Activated CD8-positive, alpha-beta memory T cell treated with anti-CD3 and anti-CD28 coated beads for 1 hour (primary cell): ENCODE data around the gene CAST.
"Not testable (repeated sequence)": the region's sequence is repeated elsewhere in the genome, so short reads cannot be mapped to it uniquely, and the experiment has no call there.

ENCODE experiments used
- DNase-seq, 2 donors: peaks; one replicate each; pipeline ENCODE4 v3.0.0-alpha.2; 2020; ENCODE audit warnings: low read depth in 1 of 2; ENCODE audit errors: extremely low read depth in 1 of 2

Gene CAST

DNA sequence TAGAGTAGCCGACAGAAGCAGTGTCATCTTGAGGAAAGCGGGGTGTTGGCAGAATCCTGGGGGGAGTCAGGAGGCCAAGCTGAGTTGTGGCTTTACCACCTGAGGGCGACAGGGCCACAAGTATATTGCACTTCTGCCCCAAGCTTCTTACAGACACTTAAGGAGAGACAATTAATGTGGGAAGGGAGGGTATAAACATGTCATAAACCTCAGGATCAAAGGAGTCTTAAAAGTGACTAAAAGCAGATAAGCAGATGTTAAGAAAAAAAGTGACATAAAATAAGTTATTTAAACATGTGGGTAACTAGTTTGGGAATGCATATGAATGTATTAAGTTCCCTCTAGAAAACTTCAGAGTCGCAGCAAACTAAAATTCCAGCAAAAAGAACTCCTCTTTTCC lies 81.6 kb downstream of the CAST start:
- no peak for DNase-seq

DNA sequence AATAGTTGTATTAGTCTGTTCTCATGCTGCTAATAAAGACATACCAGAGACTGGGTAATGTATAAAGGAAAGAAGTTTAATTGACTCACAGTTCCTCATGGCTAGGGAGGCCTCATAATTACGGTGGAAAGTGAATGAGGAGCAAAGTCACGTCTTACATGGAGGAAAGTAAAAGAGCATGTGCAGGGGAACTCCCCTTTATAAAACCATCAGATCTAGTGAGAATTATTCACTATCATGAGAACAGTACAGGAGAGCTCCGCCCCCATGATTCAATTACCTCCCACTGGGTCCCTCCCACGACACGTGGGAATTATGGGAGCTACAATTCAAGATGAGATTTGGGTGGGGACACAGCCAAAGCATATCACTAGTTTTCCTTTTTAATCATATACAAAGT lies 82.0 kb downstream of the CAST start:
- not testable (repeated sequence) for DNase-seq

DNA sequence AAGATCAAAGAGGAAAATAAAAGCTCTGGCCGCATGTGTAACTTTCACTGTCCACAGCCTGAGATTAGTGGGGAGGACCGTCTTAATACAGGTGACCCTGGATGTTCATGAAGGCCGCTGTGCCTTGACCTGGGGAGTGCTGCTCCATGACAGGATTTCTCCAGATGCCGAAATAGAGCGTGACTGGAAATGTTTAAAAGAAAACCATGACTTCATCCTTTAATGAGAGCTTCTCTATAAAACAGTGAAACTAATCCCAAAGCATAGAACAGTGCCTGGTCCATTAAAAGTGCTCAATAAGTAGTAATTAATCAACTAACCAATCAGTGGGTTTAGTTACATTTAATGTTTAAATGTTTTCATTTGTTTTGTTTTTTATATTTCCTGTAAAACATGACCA lies 82.8 kb downstream of the CAST start:
- DNase-seq = no peak

DNA sequence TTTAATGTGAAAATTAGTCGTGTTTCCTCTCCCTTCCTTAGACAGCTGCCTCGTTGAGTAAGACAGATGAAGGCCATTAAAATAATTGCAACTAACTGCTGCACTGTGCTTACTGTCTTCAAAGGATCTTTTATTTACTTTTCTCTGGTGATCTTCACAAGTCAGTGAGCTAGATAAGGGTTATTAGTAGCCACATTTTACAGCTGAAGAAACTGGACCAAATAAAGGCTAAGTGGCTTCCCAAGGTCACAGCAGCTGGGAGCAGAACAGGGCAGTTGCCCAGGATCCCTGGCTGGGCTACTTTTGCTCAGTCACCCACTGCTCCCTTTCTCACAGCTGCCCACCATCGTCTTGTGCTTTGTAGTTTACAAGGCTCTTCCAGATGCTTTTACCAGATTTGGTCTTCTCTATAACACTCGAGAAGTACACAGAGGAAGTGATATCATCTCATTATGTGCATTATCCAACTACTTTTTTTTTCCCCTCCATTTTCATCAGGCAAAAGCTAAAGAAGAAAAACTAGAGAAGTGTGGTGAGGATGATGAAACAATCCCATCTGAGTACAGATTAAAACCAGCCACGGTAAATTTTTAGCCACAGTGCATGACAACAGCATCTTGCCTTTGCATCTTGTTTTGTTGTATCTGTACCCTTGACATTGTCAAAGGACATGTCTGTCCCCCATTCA lies 83.8 kb downstream of the CAST start:
- DNase-seq = no peak

GRCh38 chr5:96747720-96748119 lies 85.5 kb downstream of the CAST start:
- no peak for DNase-seq

DNA sequence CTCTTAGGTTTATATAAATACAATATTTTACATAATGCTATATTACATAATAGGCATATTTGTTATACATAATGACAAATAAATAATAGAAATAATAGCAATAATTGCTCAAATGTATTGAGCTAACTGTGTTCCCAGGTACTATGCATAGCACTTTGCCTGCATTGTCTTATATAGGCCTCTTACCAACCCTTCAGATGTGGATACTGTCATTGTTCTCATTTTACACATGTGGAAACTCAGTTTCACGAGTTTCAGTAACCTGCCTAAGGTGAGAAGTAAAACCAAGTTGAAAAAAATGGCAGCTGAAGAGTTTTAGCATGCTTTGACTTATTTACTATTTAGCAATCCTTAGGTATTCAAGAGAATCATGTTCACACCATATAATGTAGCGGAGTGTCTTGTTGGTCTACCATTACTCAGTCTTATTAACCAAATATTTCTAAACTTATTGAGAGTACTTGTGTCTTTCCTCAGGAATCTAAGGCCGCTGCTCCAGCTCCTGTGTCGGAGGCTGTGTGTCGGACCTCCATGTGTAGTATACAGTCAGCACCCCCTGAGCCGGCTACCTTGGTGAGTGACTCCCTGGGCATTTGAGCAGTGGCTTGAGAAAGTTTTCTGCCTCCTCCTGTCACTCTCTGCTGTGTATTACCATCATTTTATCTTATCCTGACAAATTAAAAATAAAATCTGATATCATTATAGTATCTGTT lies 88.1 kb downstream of the CAST start:
- no peak for DNase-seq

- no peak for DNase-seq
Measured at GRCh38 chr5:96751203-96752169, 89.3 kb downstream of the CAST start.

DNA sequence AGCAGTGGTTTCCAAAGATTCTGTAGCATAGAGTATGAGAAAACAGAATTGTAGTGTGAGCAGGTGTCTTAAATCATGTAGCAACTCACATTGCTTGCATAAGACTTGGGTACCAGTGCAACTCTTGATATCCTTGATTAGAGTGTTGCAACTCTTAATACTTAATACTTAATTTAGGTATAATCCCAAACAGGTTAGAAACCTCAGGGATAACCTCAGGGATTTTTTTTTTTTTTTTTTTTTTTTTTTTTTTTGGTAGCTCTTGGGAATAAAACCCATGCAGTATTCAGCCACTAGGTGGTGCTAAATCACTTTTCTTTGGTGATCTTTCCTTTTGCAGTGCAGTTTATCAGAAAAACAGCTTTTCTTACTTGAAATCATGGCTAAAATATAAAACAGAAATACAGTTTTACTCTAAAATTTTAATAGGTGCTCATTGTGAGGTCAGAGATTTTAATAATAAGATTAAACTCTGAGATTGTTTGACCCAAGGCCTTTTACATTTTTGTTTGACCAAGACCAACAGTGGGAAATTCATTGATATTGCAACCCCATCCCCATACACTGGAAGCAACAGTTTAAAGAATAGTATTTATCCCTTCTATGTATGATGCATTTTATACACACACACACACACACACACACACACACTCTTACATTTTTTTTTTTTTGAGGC lies 90.3 kb downstream of the CAST start:
- DNase-seq = no peak

GRCh38 chr5:96753017-96753397 lies 90.8 kb downstream of the CAST start:
- DNase-seq = no peak

DNA sequence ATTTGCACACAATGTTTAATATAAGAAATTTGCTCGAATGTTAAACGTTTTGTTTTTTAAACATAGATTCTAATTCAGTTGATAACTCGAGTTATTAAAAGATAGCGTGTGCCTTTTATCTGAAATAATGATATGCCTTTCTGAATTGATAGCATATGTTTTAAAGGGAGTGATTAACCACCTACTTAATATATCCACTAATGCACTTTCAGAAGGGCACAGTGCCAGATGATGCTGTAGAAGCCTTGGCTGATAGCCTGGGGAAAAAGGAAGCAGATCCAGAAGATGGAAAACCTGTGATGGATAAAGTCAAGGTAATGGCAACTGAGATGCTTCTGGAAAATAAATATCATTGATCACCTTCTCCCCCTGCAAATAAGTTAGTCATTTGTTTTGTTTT lies 91.7 kb downstream of the CAST start:
- DNase-seq = no peak

DNA sequence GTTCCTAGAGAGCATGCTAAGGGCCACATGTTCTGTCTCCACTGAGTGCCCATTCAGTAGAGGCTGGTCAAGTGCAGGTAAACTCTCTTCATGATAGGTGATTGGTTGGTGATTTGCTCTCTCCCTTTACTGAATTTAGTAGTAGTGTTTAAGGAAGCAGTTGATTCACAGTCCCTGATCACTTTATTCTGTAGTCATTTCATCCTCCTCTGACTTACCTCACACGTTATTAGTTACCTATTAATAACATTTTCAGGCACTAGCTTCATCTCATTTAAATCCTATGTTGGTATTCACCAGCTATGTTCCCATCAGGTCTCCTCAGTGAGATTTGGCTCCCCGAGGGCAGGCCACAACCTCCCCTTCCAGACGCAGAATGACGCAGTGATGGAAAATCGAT lies 93.7 kb downstream of the CAST start:
- DNase-seq = no peak

DNA sequence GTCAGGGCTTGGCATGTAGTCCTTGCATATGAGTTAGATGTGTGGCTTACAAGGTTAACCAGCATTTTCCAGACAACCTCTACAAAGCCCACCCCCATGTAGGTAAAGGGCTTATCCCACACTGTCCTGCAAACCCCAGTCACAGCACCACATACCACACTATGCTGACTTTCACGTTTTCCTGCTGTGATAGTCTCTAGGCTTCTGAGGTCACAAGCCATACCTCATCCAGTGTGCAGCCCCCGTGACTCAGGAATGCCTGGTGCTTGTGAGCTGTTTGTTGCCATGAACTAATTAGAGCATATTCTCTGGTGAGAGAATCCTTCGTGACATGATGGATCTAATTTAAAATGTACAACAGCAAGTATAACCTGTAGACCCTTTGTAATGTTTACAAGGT lies 94.8 kb downstream of the CAST start:
- no peak for DNase-seq

GRCh38 chr5:96758621-96759020 lies 96.4 kb downstream of the CAST start:
- no peak for DNase-seq

DNA sequence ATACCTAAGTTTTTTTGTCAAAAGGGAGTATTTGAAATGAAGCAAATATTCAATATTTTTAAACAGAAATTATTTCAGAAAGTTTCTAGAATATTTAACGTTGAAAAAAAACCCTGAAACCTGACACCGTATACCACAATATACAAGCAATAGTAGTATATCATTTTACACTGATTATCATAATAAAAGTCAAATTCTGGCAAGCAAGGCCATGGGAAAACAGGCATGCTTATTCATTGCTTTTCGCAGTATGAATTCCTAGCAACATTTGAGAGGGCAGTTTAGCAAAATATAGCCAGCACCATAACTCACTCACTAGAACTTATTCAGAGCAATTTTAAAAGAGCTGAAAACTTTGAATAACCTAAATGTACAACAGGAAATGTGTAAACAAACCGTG lies 99.4 kb downstream of the CAST start:
- DNase-seq = no peak

- no peak for DNase-seq
Measured at GRCh38 chr5:96763026-96763425, 100.8 kb downstream of the CAST start.

DNA sequence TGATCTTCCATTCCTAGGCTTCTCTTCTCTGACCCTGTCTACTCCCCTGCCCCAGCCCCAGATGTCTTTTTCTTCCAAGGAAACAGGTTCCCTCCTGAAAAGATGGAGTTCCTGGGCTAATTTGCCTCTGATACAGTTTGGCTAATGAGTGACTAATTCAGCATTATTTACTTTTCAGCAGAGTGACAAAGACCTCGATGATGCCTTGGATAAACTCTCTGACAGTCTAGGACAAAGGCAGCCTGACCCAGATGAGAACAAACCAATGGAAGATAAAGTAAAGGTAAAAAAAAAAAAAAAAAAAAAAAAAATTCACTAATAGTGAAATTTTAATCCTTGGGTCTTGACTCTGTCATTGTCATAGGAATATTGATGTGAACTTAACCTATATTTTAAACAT lies 102.9 kb downstream of the CAST start:
- DNase-seq = no peak

DNA sequence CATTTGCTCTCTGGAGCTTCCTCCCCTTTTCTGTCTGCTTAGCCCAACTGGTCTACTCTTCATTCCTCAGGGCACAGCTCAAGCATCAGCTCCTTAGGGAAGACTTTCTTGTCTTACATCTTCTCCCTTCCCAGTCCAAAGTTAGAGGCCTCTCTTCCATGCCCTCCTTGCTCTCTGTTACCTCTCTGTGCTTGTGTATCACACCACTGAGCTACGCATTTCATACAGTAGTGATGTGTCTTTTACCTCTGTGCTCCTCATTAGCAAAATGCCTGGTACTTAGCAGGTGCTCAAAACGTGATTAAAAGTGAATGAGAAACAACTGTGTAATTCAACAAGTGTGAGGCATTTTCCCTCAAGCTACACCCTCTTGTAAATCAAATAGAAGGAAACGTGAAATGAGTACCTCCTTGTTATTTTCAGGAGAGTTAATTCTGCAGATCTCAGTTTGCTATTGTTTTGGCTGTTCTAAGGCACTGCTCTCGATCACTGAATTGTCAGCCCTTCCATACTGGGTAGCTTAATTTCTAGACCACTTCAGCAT lies 106.6 kb downstream of the CAST start:
- no peak for DNase-seq

DNA sequence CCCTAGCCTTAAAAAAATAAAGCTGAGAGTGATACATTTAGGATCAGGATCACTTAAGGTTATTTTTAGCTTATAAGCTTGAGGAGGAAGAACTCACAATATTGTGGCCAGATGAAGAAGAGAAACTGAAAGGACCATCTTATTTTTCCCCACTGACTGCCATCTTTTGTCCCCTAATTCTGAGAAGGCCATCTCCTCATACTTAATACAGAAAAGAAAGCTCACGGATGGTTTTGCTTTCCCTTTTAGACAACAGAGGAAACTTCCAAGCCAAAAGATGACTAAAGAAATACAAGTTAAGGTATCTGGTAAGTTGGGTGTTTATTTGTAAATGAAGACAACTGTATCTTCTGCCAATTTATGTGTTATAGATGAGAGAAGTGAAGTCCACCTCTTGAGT lies 109.2 kb downstream of the CAST start:
- DNase-seq = no peak

DNA sequence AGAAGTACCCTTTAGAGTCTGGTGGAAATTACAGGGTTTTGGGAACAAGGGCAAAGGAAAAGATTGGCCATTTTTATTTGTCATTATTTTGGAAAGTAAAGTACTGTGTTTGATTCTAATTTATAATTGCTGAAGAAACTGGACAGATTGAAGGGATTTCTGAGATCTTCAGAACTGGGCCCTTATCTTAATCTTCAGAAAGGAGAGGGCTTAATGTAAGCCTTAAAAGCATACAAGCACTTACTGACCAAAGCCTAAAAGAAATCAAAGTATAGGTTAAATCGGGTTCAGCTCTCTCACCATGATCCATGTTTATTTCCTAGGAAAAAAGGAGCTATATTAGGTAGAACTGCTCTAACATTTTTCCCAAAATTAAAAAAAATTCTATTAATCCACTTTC lies 109.9 kb downstream of the CAST start:
- DNase-seq = no peak

DNA sequence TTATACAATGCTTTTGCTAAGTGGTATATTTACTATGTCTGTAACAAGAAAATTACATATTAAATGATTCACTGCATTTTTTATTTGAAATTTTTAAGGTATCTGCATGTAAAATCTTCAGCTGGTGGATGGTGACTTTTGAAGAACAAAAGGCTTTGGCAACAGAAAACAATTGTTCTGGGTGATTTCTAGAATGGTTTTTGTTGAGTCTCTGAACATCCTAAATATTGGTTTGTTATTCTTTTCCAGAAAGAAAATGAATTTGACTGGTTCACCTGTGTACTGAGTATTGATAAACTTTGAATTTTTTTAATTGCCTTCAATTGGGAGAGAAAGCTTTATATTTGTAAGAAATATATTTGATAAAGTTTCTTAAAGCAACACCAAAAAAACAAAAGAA lies 110.4 kb downstream of the CAST start:
- no peak for DNase-seq

GRCh38 chr5:96775050-96775449 lies 112.9 kb downstream of the CAST start:
- no peak for DNase-seq
